ENCODE measurements around the gene GOLGA6A. TPM values are rescaled to one million over a fixed set of nuclear protein-coding genes. Genes with fewer than 3 reads are reported as not detected.
"Not testable (repeated sequence)": the region's sequence is repeated elsewhere in the genome, so short reads cannot be mapped to it uniquely, and the experiment has no call there.

Gene GOLGA6A
- total RNA-seq, 2 experiments from 2014 or later, result 0.16 to 0.42 TPM

DNA sequence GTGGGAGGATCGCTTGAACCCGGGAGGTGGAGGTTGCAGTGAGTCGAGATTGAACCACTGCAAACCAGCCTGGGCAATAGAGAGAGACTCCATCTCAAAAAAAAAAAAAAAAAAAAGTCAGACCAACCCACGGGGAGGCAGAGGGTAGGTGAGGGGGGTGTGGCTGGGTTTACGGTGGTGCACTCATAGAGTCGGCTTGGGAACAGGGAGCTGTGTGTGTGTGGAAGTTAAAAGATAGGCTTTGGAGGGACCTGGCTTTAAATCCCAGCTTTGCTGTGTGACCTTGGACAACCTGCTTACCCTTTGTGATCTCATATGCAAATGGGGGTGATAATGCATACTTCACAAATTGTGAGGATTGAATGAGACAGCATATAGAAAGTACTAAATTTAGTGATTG is 38.1 kb upstream of the GOLGA6A start:
- no peaks in the 10 kb centered on the region for H3K9me3 Mint-ChIP-seq

DNA sequence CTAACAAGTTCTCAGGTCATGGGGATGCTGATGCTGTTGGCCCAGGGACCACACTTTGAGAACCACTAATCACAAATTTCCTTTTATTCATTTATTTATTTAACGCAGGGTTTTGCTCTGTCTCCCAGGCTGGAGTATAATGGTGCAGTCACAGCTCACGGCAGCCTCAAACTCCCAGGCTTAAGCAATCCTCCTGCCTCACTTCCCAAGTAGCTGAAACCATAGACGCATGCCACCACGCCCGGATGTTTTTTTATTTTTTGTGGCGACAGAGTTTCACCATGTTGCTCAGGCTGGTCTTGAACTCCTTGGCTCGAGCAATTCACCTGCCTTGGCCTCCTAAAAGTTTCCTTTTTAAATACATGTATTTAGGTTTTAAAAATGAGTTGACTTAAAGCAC is 27.4 kb upstream of the GOLGA6A start:
- H3K4me1 Mint-ChIP-seq (ENCODE audit: low read depth), result no peaks in the 10 kb centered on the region
- no peak for ATAC-seq (ENCODE audit: poor library complexity)
- no peak overlapping the region for H3K4me3 Mint-ChIP-seq
- no peaks in the 10 kb centered on the region for H3K27me3 ChIP-seq (ENCODE audit: control insufficient read depth in 1 of 2, insufficient read depth in 2 of 2, low read length in 2 of 2)
- H3K4me3 ChIP-seq (ENCODE audit: low read length), result no peak overlapping the region
- no peaks in the 10 kb centered on the region for H3K9me3 Mint-ChIP-seq
- H3K36me3 ChIP-seq (ENCODE audit: insufficient read depth, low read length), result no peaks in the 10 kb centered on the region
- no peaks in the 10 kb centered on the region for H3K9me3 ChIP-seq (ENCODE audit: control insufficient read depth in 1 of 2, insufficient read depth in 1 of 2, low read length in 2 of 2)
- peaks cover 4% of the 10 kb centered on the region for H3K27me3 Mint-ChIP-seq
- no peaks in the 10 kb centered on the region for H3K36me3 Mint-ChIP-seq (ENCODE audit: low read depth)
- no peaks in the 10 kb centered on the region for H3K4me1 ChIP-seq (ENCODE audit: insufficient read depth, low read length)
- H3K27ac Mint-ChIP-seq, result no peak overlapping the region
- intact Hi-C loops (cut with DNase I, micrococcal nuclease), result no loop called here
- ChIA-PET POLR2A (no interaction called here), CTCF (no interaction called here)
- DNase-seq, result no peak
- TF ChIP-seq, protein P1, sequence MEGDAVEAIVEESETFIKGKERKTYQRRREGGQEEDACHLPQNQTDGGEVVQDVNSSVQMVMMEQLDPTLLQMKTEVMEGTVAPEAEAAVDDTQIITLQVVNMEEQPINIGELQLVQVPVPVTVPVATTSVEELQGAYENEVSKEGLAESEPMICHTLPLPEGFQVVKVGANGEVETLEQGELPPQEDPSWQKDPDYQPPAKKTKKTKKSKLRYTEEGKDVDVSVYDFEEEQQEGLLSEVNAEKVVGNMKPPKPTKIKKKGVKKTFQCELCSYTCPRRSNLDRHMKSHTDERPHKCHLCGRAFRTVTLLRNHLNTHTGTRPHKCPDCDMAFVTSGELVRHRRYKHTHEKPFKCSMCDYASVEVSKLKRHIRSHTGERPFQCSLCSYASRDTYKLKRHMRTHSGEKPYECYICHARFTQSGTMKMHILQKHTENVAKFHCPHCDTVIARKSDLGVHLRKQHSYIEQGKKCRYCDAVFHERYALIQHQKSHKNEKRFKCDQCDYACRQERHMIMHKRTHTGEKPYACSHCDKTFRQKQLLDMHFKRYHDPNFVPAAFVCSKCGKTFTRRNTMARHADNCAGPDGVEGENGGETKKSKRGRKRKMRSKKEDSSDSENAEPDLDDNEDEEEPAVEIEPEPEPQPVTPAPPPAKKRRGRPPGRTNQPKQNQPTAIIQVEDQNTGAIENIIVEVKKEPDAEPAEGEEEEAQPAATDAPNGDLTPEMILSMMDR (IDR thresholded peaks at IDR 0.05), result no peak
- H3K27ac ChIP-seq (ENCODE audit: low read depth in 1 of 2, low read length in 2 of 2), result no peak overlapping the region

More for the DNA sequence above, 38.1 kb upstream of the GOLGA6A start:
- H3K27me3 Mint-ChIP-seq, result peaks cover 63% of the 10 kb centered on the region
- H3K4me3 ChIP-seq (ENCODE audit: low read length), result no peak overlapping the region
- intact Hi-C loops (cut with DNase I, micrococcal nuclease), result no loop called here
- ChIA-PET POLR2A (no interaction called here), CTCF (no interaction called here)
- H3K4me1 Mint-ChIP-seq (ENCODE audit: low read depth), result no peaks in the 10 kb centered on the region
- H3K4me3 Mint-ChIP-seq, result no peak overlapping the region
- H3K36me3 ChIP-seq (ENCODE audit: insufficient read depth, low read length), result no peaks in the 10 kb centered on the region
- no peaks in the 10 kb centered on the region for H3K4me1 ChIP-seq (ENCODE audit: insufficient read depth, low read length)
- peaks cover 5 to 15% of the 10 kb centered on the region in 2 experiments for H3K27me3 ChIP-seq (ENCODE audit: control insufficient read depth in 1 of 2, insufficient read depth in 2 of 2, low read length in 2 of 2)
- ATAC-seq (ENCODE audit: poor library complexity) (no peak), DNase-seq (no peak)
- H3K36me3 Mint-ChIP-seq (ENCODE audit: low read depth), result no peaks in the 10 kb centered on the region
- no peaks in the 10 kb centered on the region for H3K9me3 ChIP-seq (ENCODE audit: control insufficient read depth in 1 of 2, insufficient read depth in 1 of 2, low read length in 2 of 2)
- no peak overlapping the region for H3K27ac Mint-ChIP-seq
- H3K27ac ChIP-seq (ENCODE audit: low read depth in 1 of 2, low read length in 2 of 2), result no peak overlapping the region
- TF ChIP-seq, protein P1 (IDR thresholded peaks at IDR 0.05), result no peak

DNA sequence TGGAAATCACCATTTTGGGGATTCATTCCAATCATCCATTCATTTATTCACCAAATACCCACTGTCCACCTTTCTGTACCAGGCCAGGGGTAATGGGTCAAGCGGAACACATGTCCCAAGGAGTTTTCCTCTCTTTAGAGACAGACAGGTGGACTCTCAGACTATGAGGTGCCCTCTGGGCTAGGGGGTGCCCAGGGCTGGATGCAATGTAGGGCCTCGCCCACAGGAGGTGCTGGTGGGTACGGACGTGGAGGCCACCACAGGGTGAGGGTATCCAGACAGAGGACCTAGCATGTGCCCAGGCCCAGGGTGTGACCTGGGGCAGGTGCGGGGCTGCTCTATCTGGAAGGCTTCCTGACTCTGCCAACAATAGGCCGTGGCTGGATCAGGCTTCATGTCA is 26.3 kb upstream of the GOLGA6A start:
- H3K36me3 ChIP-seq (ENCODE audit: insufficient read depth, low read length); intact Hi-C loops (cut with DNase I, micrococcal nuclease); H3K4me1 Mint-ChIP-seq (ENCODE audit: low read depth); H3K27ac Mint-ChIP-seq; H3K27ac ChIP-seq (ENCODE audit: low read depth in 1 of 2, low read length in 2 of 2); CTCF ChIA-PET; H3K4me1 ChIP-seq (ENCODE audit: insufficient read depth, low read length); POLR2A ChIA-PET; H3K27me3 ChIP-seq (ENCODE audit: control insufficient read depth in 1 of 2, insufficient read depth in 2 of 2, low read length in 2 of 2); DNase-seq; ATAC-seq (ENCODE audit: poor library complexity); H3K9me3 ChIP-seq (ENCODE audit: control insufficient read depth in 1 of 2, insufficient read depth in 1 of 2, low read length in 2 of 2); H3K9me3 Mint-ChIP-seq; H3K4me3 ChIP-seq (ENCODE audit: low read length); H3K27me3 Mint-ChIP-seq; H3K36me3 Mint-ChIP-seq (ENCODE audit: low read depth); H3K4me3 Mint-ChIP-seq: not testable (repeated sequence)

DNA sequence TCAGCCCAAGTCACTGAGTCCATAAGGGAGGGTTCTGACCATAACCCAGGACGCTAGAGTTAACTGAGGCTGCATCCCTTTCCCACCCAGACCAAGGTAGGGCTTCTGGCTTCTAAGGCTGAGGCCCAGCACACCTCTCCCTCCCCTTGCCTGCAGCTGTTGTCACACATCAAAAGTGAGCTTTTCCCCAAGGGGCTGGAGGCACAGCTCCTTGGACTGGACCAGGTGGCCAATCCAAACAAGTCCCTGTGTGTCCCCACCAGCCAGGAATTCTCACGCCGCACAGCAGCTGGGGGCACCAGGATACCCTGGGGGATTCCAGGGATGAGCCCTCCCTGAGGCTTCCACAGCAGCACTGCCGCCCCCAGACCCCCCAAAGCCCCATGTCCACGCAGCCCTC is 25.8 kb upstream of the GOLGA6A start:
- Histone ChIP-seq H3K4me1 (ENCODE audit: insufficient read depth, low read length) (no peaks in the 10 kb centered on the region), H3K27ac (ENCODE audit: low read depth in 1 of 2, low read length in 2 of 2) (no peak overlapping the region), H3K27me3 (ENCODE audit: control insufficient read depth in 1 of 2, insufficient read depth in 2 of 2, low read length in 2 of 2) (no peaks in the 10 kb centered on the region), H3K9me3 (ENCODE audit: control insufficient read depth in 1 of 2, insufficient read depth in 1 of 2, low read length in 2 of 2) (no peaks in the 10 kb centered on the region), H3K36me3 (ENCODE audit: insufficient read depth, low read length) (no peaks in the 10 kb centered on the region), H3K4me3 (ENCODE audit: low read length) (no peak overlapping the region)
- H3K9me3 Mint-ChIP-seq, result no peaks in the 10 kb centered on the region
- CTCF ChIA-PET, result no interaction called here
- intact Hi-C loops (cut with DNase I, micrococcal nuclease), result no loop called here
- H3K27me3 Mint-ChIP-seq, result peaks cover 4% of the 10 kb centered on the region
- no peaks in the 10 kb centered on the region for H3K4me1 Mint-ChIP-seq (ENCODE audit: low read depth)
- no peak overlapping the region for H3K4me3 Mint-ChIP-seq
- TF ChIP-seq, protein P1 (IDR thresholded peaks at IDR 0.05), result no peak
- ATAC-seq (ENCODE audit: poor library complexity) (no peak), DNase-seq (no peak)
- no peaks in the 10 kb centered on the region for H3K36me3 Mint-ChIP-seq (ENCODE audit: low read depth)
- no peak overlapping the region for H3K27ac Mint-ChIP-seq
- POLR2A ChIA-PET, result no interaction called here

DNA sequence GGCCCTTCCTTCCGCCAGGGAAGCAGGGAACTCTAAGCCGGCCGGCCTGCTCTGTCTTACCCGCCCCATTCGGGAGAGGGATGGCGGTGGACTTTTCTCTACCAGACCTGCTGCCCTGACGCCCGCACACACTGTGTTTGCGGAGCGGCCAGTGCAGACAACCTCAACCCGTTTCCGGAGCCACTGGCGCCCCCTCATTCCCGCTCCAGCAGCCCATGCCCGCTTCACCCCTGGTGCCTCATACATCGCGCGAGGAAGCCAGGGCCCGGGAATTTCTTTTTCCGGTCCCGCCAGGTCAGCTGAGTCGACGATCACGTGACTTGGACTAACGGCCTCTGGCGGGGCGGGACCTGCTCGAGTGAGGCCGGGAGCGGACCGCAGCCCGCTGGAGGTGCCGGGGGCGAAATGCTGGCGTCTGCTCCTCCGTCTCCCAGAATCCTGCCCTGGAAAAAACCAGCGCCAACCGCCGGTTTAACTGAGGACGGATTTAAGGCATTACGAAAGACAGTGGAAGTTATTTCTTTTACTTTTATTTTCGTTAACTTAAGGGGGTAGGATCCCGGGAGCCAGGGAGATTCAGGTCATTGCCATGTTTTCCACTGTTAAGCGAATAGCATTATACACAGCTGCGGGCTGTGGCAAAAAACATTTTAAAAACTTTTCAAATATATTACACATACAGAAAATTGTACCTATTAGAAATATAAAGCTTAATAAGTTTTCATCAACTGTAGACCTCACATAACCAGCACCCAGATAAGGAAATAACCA is 17.8 kb upstream of the GOLGA6A start:
- CTCF ChIA-PET; H3K27me3 Mint-ChIP-seq; H3K27ac ChIP-seq (ENCODE audit: low read depth in 1 of 2, low read length in 2 of 2); POLR2A ChIA-PET; H3K4me1 Mint-ChIP-seq (ENCODE audit: low read depth); H3K27ac Mint-ChIP-seq; H3K4me1 ChIP-seq (ENCODE audit: insufficient read depth, low read length); H3K36me3 ChIP-seq (ENCODE audit: insufficient read depth, low read length); H3K9me3 Mint-ChIP-seq; intact Hi-C loops (cut with DNase I, micrococcal nuclease); H3K9me3 ChIP-seq (ENCODE audit: control insufficient read depth in 1 of 2, insufficient read depth in 1 of 2, low read length in 2 of 2); H3K36me3 Mint-ChIP-seq (ENCODE audit: low read depth); H3K27me3 ChIP-seq (ENCODE audit: control insufficient read depth in 1 of 2, insufficient read depth in 2 of 2, low read length in 2 of 2): not testable (repeated sequence)
- H3K4me3 ChIP-seq (ENCODE audit: low read length), result peak overlapping the region; percentile 58
- DNase-seq (peak; percentile 16 to 74 (median 42)), ATAC-seq (ENCODE audit: poor library complexity) (peak; percentile 54)
- peak overlapping the region; percentile 83 for H3K4me3 Mint-ChIP-seq
